Colonic mucosa (tissue), 4 donors: ENCODE measurements around the gene SBK3. TPM values are rescaled to one million over a fixed set of nuclear protein-coding genes. Genes with fewer than 3 reads are reported as not detected.

ENCODE experiments used
- DNase-seq: peaks from one replicate; pipeline ENCODE4 v3.0.0-alpha.2; 2020
- H3K27ac ChIP-seq: fragments of 200-600 bp; one replicate; pipeline ENCODE4 v1.8.0; 2021
- H3K27me3 ChIP-seq: fragments of 200-600 bp; one replicate; pipeline ENCODE4 v1.8.0; 2021
- H3K36me3 ChIP-seq: fragments of 200-600 bp; one replicate; pipeline ENCODE4 v1.8.0; 2021
- H3K4me1 ChIP-seq: fragments of 200-600 bp; one replicate; pipeline ENCODE4 v1.8.0; 2021; ENCODE audit warnings: mild to moderate bottlenecking
- H3K4me3 ChIP-seq: fragments of 200-600 bp; one replicate; pipeline ENCODE4 v1.8.0; 2021
- H3K9ac ChIP-seq, 2 donors: one replicate each; pipeline ENCODE4 v1.7.0; 2013; ENCODE audit warnings: control low read depth in 2 of 2, low read depth in 2 of 2, low read length in 2 of 2
- H3K9me3 ChIP-seq: fragments of 200-600 bp; one replicate; pipeline ENCODE4 v1.8.0; 2021
- CTCF ChIP-seq: fragments of 200-600 bp; IDR thresholded peaks from one replicate; pipeline ENCODE4 v1.8.0; 2022; ENCODE audit warnings: antibody characterized with exemption, mild to moderate bottlenecking
- intact Hi-C: fragments of 100-400 bp; cut with DNase I; formaldehyde crosslinking; loops from one replicate; pipeline ENCODE4 v1.14.1; 2022
- total RNA-seq, 2 donors: library from RNA; stranded (reverse); fragmentation: NEBNext Ultra II Directional in 1 of 2; extraction: Animal tissue kit (Norgen Biotek cat#: 25700) in 1 of 2; gene quantifications; one replicate each; pipeline ENCODE4 v1.2.1, GENCODE V29; 2021
- donor health status: healthy.
- donor health status: DM: no; HTN: no; CAD: no.
- donor health status: DM: no; HTN: no; CAD: no.

SBK3 gene
- total RNA-seq, 2 donors from 2014 or later = not detected

GRCh38 chr19:55546822-55547614 is 1.7 kb upstream of the SBK3 start:
- Histone ChIP-seq H3K4me1 (no peaks in the 10 kb centered on the region), H3K9ac (peak overlapping the region in 1 of 2 donors; percentile 35), H3K36me3 (no peaks in the 10 kb centered on the region), H3K4me3 (no peak overlapping the region), H3K27me3 (no peaks in the 10 kb centered on the region), H3K9me3 (no peaks in the 10 kb centered on the region), H3K27ac (peak overlapping the region; percentile 53)
- no peak for TF ChIP-seq CTCF
- peak; percentile 46 for DNase-seq
- intact Hi-C loops = no loop called here

GRCh38 chr19:55546011-55546410 is 668 bp upstream of the SBK3 start:
- Histone ChIP-seq H3K9me3 (no peaks in the 10 kb centered on the region), H3K4me3 (no peak overlapping the region), H3K4me1 (no peaks in the 10 kb centered on the region), H3K27ac (no peak overlapping the region), H3K27me3 (no peaks in the 10 kb centered on the region), H3K9ac (no peak overlapping the region), H3K36me3 (no peaks in the 10 kb centered on the region)
- intact Hi-C loops = no loop called here
- no peak for TF ChIP-seq CTCF
- DNase-seq = no peak

- Histone ChIP-seq H3K9ac (no peak overlapping the region), H3K4me1 (no peaks in the 10 kb centered on the region), H3K4me3 (no peak overlapping the region), H3K36me3 (no peaks in the 10 kb centered on the region), H3K27ac (no peak overlapping the region), H3K27me3 (no peaks in the 10 kb centered on the region), H3K9me3 (no peaks in the 10 kb centered on the region)
- no peak for DNase-seq
- intact Hi-C loops = no loop called here
- no peak for TF ChIP-seq CTCF
These were observed 435 bp downstream of the SBK3 start for GRCh38 chr19:55544776-55545439.

- Histone ChIP-seq H3K4me3 (no peak overlapping the region), H3K9me3 (no peaks in the 10 kb centered on the region), H3K27ac (no peak overlapping the region), H3K9ac (no peak overlapping the region), H3K4me1 (no peaks in the 10 kb centered on the region), H3K36me3 (no peaks in the 10 kb centered on the region), H3K27me3 (no peaks in the 10 kb centered on the region)
- DNase-seq = no peak
- intact Hi-C loops = no loop called here
- no peak for TF ChIP-seq CTCF
These were observed 1.3 kb downstream of the SBK3 start for GRCh38 chr19:55544014-55544413.

- TF ChIP-seq CTCF = no peak
- no peak for DNase-seq
- Histone ChIP-seq H3K9me3 (no peaks in the 10 kb centered on the region), H3K4me1 (no peaks in the 10 kb centered on the region), H3K9ac (no peak overlapping the region), H3K27ac (no peak overlapping the region), H3K4me3 (no peak overlapping the region), H3K27me3 (no peaks in the 10 kb centered on the region), H3K36me3 (no peaks in the 10 kb centered on the region)
- intact Hi-C loops = no loop called here
These were observed 1.8 kb downstream of the SBK3 start for GRCh38 chr19:55543567-55543966.
